GM18508 (cell line): Measurements from ENCODE around the gene FAAH.

Experiments used
- ATAC-seq: cut with Tn5 transposase; IDR thresholded peaks from one replicate; pipeline ENCODE4 v1.9.1; 2021; ENCODE audit warnings: moderate number of reproducible peaks; ENCODE audit not compliant: insufficient read depth, unreplicated experiment

FAAH gene

DNA sequence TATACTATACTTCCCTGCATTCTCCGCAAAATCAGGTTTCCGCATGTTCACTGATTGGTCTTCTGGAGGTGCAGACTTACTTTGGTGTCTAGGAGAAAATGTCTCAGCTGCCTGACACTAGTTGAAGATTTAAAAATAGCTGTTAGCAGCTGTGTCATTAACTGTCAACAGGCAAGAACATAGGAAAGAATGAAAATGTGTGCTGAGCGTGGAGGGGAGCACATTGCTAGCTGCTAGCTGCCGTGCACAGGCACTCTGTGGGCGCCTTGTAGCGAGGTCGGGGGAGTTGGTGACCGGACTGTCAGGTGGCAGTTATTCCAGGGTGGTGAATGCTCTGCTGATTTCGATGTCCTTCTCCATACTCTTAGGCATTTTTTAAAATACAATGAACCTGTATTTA is 5.2 kb downstream of the FAAH start:
- ATAC-seq, result no peak

DNA sequence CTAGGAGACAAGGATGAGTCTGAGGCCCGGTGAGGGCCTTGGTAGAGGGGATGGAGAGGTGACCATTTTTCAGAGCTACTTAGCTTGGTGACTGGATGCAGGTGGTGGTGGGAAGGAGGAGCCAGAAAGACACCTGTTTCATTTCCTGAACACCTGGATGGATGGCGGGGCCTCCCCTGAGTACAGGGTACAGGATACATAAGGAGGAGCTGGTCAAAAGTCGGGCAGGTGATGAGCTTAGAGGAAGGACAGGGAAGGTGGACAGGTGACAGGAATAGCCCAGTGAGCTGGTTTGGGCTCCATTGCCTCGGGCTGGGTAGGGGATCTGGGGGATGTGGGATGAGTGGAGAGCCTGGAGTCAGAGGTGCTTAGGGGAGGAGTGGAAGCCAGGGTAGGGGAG is 6.3 kb downstream of the FAAH start:
- no peak for ATAC-seq

DNA sequence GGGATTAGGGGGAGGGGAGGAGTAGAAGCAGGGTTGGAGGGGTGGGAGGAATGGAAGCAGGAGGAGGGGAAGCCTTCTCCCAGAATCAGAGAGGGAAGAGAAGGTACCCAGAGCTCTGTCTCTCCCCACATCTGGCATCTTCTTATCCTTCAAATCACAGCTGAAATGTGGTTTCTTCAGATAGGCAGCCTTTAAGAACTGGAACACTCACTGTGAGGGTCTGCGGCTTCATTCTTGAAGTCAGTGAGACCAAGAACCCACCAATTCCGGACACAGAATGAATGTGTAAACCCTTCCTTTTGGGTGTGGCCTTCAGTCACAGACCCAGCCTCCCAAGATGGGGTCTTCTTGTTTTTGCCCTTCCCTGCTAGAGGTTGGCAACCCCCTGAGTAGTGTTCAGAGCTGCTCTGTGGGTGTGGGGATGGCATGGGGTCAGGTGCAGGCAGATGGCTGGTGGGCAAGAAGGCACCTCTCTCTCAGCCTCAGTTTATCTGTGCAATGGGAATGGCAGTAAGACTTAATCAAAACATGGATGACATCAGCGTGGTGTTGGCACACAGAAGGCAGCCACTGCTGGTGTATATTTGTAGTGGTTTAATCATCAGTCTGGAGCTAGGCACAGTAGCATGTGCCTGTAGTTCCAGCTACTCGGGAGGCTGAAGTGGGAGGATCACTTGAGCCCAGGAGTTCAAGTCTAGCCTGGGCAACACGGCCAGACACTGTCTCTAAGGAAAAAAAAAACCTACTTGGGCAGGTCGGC is 7.2 kb downstream of the FAAH start:
- no peak for ATAC-seq

DNA sequence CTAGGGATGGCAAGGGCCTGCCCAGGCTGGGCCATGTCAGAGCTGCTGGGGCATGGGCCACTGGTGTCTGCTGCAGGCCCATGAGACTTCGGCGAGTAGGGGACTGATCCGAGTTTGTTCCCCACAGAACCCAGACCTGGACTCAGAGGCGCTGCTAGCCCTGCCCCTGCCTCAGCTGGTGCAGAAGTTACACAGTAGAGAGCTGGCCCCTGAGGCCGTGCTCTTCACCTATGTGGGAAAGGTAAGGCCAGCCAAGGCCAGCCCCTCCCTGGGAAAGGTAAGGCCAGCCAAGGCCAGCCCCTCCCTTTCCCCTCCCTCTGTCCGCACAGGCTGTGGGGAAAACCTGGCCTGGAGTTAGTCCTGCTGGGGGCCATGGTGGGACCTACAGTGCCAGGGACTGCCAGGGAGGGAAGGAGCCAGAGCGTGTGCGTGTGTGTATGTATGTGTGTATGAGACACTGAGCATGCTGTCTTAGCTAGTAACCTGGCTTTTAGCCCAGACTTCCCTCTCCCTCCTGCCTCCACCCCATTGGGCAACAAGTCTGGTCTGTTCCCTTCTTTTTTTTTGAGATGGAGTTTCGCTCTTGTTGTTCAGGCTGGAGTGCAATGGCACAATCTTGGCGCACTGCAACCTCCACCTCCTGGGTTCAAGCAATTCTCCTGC is 8.0 kb downstream of the FAAH start:
- no peak for ATAC-seq

DNA sequence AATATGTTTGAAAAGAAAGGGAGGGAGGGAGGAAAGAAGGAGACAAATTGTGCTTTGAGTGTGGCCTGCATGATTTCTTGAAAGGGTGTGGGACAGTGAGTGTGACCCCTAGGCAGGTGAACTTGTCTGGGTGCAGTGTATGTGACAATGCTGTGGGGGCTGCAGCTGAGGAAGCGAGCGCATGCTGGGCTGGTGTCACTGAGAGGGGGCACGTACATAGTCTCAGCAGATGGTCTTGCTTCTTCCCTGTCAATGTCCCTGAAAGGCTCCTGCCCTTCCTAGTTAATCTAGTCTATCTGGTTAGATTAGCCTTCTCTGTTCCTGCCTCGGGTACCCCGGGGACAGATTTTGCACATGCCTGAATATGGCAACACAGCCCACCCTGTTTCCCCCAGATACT is 9.8 kb downstream of the FAAH start:
- ATAC-seq, result no peak

DNA sequence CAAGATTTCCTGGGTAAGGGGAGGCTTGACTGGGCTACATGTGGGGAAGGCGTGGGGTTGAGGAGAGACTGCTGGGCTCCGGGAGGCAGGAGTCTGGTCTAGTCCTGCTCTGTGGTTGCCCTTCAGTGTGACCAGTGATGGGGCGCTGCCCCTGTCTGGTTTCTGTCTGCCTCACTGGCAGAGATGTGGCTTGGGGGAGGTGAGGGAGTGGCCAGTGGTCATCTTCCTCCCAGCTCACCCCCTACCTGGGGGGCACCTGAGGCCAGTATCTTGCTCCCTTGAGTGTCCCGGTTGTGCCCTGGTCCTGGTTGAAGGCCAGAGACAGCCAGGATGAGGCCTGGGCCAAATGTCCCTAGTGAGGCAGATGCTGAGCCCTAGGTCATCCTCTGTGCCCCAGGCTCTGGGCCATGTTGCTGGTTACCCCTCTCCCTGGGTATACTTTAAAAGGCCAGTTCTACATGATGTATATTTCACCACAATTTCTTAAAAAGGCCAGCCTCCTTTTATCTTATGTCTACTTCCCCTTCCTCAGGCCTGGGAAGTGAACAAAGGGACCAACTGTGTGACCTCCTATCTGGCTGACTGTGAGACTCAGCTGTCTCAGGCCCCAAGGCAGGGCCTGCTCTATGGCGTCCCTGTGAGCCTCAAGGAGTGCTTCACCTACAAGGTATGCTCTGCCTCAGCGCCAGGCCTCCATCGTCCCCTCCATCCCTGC is 10.5 kb downstream of the FAAH start:
- no peak for ATAC-seq

DNA sequence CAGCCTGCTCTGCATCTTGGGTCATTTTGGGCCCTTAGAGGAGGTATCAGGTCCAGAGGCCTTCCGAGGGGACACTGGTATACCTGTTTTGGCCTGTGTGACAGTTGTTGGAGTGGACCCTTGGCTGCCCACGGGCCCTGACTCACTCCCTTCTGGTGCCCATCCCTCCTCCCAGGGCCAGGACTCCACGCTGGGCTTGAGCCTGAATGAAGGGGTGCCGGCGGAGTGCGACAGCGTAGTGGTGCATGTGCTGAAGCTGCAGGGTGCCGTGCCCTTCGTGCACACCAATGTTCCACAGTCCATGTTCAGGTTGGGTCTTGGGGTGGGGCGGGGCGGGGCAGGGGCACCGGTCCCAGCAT is 11.1 kb downstream of the FAAH start:
- ATAC-seq, result no peak

DNA sequence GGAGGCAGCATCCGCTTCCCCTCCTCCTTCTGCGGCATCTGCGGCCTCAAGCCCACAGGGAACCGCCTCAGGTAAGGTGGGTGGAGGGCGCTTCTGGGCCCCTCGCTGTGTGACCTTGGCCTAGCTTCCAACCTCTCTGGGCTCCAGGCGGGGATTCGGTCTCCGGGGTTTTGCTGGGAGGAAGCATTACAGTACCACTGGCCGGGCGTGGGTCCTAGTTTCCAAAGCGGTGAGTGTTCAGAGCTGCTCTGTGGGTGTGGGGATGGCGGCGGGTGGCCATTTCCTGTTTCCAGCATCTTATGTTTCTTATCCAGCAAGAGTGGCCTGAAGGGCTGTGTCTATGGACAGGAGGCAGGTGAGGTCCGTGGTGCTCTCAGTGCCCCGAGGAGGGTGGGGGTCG is 11.6 kb downstream of the FAAH start:
- ATAC-seq, result no peak

DNA sequence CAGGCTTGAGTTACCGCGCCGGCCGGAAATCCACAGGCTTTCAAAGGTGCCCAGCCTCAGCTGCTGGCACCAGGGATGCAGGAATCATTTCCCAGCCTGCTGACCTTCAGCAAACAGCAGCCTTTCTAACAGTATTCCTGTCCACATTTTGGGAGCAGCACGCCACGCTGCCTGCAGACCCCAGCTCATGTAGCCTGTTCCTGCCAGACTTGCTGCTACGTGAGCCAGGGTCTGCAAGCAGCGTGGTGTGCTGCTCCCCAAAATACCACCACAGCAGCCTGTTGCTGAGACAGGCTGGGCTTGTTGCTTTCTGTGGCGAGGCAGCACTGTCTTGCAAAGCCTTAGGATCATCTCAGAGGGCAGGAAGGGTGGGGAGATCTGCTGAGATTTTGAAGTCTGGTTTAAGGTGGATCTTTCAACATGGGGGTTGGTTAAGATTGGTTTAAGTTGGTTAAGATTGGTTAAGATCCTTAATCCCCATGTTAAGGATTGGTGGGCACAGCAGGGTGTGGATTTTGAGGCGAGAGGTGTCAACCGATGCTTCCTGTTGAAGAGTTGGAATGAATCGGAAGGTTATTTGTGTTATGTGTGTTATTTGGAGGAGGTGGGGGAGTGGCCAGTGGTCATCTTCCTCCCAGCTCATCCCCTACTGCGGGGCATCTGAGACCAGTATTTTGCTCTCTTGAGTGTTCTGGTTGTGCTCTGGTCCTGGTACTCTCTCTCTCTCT is 12.9 kb downstream of the FAAH start:
- no peak for ATAC-seq

DNA sequence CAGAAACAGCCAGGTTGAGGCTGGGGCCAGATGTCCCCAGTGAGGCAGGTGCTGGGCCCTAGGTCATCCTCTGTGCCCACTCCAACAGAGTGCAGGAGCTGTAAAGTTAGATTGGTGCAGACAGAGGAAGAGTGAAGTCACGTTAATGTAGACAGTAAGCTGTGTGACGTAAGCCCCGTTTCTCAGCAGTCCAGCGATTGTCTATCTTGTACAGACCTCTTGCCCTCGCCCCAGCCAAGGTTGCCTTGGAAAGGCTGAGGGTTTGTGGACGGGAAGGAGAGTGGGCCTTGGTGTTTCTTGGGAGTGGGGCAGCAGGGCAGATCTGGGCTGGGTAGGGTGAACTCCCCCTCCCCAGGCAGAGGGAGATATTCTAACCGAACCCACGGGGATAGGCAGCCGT is 13.5 kb downstream of the FAAH start:
- ATAC-seq, result no peak

DNA sequence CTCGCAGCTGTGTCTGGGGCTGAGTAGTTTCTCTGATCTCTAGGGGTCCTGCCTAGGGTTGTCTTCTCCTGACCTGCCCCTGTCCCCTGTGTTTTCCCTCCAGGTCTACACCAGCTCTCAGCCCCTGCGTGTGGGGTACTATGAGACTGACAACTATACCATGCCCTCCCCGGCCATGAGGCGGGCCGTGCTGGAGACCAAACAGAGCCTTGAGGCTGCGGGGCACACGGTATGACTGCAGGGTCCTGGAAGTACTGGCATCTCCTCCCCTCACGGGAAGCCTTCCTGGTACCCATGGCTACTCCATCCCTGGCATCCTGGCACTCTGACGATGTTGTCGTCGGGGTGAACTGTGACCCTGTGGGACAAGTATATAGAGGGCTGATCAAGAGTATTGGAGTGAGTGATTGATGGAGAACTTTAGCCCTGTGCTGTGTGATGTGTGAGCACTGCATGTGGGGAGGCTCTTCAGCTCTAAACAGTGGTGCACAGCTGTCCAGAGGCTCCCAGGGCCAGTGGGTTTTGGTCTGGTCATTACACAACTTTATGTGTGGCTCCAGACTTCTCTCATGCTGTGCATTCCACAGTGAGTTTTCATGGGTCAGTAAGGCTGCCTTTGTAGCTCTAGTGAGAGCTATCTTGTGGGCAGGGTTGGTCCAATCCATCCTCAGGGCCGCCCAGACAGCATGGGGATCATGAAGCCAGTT is 14.4 kb downstream of the FAAH start:
- no peak for ATAC-seq

DNA sequence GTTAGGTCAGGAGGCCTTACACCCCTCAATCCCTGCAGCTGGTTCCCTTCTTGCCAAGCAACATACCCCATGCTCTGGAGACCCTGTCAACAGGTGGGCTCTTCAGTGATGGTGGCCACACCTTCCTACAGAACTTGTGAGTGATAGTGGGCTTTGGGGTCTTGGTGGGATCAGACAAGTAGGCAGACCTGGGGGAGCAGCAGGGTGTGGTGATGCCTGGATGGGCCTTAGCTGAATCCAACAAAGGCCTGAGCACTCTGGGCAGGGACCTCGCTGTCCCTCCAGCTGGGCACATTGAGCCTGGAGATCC is 14.9 kb downstream of the FAAH start:
- no peak for ATAC-seq

DNA sequence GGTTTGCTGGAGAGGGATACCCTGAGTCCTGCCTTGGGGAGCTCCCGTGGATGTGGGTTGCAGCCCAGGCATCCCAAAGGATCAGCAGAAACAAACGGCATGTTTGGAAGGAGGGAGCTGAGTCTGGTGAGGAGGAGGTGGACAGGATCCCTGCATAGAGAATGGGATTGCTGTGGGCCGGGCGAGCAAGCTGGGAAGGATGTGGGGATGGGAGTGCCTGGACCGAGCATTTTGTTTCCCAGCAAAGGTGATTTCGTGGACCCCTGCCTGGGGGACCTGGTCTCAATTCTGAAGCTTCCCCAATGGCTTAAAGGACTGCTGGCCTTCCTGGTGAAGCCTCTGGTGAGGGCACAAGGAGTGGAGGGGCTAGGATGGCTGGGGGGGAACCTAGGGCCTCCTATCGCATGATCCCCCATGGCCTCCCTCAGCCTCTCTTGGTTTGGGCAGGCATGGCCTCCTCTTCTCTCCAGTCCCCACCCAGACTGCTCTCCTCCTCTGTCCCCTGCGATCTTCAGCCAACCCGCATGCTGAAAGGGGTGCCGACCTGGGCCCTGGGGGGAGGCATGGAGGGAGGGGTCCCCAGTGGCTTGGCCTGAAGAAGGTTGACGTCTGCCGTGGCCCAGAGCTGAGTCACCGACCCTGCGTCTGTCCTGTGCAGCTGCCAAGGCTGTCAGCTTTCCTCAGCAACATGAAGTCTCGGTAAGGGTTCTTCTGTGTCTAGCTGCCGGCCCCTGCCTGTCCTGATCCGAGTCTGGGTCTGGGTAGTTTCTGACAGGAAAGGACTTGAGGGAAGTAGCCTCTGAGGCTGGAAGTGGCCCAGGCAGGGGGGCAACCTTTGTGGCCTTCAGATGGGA is 16.3 kb downstream of the FAAH start:
- no peak for ATAC-seq

DNA sequence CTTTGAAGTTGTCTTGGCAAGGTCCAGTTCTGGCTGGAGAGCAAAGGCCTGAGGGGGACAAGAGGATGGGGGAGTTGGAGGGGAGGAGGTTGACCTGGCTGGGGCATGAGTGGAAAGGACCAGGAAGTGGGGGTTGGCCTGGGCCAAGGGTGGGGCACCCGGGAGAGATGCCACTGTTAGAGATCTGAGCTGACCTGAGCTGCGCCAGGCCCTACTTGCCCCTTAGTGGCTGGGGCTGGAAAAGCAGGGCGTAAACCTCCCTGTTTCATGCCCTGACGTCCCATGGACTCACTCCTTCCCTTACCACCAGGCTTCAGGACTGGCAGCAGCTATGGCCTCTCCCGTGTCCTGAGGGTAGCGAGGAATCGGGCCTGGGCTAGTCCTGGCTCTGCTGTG is 16.9 kb downstream of the FAAH start:
- ATAC-seq, result no peak

DNA sequence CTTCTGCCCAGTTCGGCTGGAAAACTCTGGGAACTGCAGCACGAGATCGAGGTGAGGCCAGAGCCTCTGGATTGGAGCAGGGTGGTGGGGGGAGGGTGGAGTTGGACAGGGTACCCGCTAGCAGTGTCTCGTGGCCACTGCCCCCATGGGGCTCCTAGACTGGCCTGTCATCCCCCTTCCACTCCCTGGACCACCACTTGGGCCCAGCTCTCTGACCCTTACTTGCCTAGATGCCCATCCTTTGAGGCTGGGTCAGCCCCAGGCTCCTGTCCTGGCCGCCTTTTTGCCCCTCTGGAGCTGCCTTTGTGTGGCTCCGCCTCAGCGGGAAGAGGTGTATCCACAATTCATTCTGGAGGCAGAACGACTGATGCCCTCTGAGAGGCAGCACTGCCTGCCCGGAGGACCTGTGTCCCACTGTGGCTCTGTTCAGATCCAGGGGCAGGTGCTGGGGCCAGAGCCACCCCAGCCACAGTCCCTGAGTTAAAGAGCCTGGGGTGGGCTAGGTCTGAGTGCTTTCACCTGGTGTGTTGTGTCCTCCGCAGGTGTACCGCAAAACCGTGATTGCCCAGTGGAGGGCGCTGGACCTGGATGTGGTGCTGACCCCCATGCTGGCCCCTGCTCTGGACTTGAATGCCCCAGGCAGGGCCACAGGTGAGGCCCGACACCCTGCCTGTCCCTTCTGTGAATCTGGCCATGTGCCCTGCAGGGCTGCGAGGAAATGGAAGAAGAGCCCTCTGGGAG is 17.7 kb downstream of the FAAH start:
- ATAC-seq, result no peak

DNA sequence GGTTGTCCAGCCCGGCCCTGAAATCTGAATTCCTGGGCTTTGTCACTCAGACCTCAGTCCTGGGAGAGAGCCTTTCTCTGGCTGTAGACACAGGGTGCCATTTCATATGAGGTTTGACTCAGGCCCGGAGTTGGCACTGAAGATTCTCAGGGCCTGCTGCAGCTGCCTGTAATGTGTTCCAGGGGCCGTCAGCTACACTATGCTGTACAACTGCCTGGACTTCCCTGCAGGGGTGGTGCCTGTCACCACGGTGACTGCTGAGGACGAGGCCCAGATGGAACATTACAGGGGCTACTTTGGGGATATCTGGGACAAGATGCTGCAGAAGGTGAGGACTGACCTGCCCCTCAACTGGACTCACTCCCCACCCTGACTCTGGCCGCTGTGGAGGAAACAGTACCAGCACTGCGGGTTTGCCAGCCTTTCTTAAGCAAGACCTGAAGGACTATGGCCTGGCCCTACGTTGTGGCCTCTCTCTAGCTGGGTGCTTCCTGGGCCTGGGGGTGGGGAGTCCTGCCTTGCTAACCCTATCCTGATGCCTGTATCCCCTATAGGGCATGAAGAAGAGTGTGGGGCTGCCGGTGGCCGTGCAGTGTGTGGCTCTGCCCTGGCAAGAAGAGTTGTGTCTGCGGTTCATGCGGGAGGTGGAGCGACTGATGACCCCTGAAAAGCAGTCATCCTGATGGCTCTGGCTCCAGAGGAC is 18.9 kb downstream of the FAAH start:
- ATAC-seq, result no peak

DNA sequence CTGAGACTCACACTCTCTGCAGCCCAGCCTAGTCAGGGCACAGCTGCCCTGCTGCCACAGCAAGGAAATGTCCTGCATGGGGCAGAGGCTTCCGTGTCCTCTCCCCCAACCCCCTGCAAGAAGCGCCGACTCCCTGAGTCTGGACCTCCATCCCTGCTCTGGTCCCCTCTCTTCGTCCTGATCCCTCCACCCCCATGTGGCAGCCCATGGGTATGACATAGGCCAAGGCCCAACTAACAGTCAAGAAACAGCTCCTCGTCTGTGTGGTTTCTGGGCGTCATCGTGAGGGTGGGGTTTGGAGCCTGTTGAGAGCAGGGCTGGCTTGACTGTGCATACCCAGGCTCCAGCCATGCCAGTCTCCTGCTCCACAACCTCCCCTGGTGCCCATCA is 19.5 kb downstream of the FAAH start:
- ATAC-seq, result no peak

DNA sequence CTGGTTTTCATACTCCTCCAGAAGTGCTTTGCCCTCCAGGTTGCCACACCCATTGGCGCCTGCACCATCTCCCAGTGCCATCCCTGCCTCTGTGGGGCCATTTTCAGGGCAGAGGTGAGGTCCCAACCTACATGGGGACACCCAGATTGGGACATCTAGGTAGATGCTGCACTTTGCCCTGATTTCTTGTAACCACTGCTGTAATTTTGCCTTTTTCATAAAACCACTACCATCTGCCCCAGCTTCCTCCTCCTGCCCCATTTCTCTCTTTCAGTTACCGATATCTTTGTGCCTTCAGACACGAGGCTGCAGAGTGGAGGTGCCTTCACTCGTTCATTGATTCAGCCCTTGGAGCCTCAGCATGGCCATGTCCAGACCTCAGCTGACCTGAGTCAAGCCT is 21.4 kb downstream of the FAAH start:
- ATAC-seq, result no peak
